Stimulated activated CD4-positive, alpha-beta T cell treated with anti-CD3 and anti-CD28 coated beads, Interleukin-4, amount 100 ng/mL, for 1 hour (primary cell): ENCODE results near the gene CD2AP.
"Not testable (repeated sequence)": the region's sequence is repeated elsewhere in the genome, so short reads cannot be mapped to it uniquely, and the experiment has no call there.

Experiments used
- DNase-seq: peaks from one replicate; pipeline ENCODE4 v3.0.0-alpha.2; 2020

CD2AP gene

GRCh38 chr6:47502920-47503319 lies 25.3 kb downstream of the CD2AP start:
- DNase-seq = no peak

GRCh38 chr6:47509937-47510336 lies 32.3 kb downstream of the CD2AP start:
- DNase-seq = no peak

GRCh38 chr6:47512872-47513271 lies 35.3 kb downstream of the CD2AP start:
- DNase-seq = no peak

- DNase-seq = no peak
Observed at GRCh38 chr6:47519279-47519678, 41.7 kb downstream of the CD2AP start.

GRCh38 chr6:47520282-47520681 lies 42.7 kb downstream of the CD2AP start:
- no peak for DNase-seq

DNA sequence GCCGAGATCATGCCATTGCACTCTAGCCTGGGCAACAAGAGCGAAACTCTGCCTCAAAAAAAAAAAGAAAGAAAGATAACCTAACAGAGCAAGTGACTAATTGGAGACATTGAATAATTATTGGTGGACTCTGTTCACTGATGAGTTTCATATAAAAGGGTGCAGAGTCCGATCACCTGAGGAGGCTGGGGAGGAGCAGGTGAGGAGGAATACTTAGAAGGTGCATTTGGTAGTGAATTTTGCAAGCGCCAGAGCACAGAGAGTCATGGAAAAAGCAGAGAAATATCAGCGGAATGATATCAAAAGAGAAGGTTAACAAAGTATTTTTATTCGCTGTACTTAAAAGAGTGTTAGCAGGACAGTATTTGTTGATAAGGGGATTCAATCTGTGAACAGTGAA lies 44.4 kb downstream of the CD2AP start:
- DNase-seq = no peak

DNA sequence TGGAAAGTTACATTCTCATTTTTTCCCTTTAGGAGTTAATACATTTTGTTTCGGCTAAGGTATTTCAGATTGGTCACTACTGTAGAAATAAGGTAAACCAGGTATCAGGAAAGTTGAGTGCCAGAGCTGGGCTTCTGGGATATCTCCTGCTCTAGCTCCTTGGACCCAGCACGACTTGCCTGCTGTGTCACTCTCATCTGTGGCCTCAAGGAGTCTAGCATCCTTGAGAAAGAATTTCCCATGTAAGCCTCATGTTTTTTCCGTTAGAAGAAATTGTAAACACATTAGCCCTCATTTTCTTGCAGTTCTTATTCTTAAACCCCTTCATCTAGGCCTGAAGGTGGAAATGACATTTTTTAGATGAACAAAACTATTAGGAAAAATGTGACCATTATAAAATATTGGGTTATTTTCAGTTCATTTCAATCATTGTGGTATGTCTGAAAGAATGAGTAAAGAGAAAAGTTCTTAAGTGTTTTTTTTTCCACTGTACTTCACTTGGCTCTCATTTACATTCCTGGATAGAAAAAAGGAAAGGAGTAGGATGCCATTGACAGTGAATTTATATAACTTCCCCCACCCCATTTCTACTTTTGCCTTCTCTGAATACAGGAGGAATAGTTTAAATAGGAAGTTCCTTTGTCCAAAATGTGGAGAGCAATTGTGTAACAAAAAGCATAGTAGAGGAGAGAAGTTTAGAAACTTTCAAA lies 46.7 kb downstream of the CD2AP start:
- DNase-seq = no peak

GRCh38 chr6:47525330-47526057 lies 47.9 kb downstream of the CD2AP start:
- DNase-seq = no peak

GRCh38 chr6:47527274-47527673 lies 49.7 kb downstream of the CD2AP start:
- no peak for DNase-seq

- no peak for DNase-seq
Observed at GRCh38 chr6:47529734-47530133, 52.1 kb downstream of the CD2AP start.

DNA sequence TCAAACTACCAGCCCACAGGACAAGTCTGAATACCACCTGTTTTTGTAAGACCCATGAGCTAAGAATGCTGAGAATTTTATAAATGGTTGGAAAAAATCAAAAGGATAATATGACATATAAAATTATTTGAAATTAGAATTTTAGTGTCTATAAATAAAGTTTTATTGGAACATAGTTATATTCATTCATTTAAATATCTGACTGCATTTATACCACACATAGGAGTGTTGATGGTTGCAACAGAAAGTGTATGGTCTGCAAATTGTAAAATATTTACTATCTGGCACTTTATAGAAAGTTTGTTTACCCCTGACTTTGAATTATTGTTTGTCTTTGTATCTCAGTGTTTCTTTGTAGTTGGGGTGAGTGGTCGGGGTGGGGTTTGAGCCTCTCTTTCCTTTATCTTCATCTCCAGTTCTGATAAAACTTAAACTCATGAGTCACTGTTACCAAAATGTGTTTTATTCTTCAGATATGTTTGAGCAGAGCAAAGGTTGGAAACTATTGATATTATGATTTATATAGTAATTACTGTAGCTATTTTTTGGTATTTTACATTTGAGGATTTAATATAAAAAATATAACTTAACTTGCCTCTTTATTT lies 55.5 kb downstream of the CD2AP start:
- DNase-seq = no peak

GRCh38 chr6:47534063-47534462 lies 56.5 kb downstream of the CD2AP start:
- no peak for DNase-seq

DNA sequence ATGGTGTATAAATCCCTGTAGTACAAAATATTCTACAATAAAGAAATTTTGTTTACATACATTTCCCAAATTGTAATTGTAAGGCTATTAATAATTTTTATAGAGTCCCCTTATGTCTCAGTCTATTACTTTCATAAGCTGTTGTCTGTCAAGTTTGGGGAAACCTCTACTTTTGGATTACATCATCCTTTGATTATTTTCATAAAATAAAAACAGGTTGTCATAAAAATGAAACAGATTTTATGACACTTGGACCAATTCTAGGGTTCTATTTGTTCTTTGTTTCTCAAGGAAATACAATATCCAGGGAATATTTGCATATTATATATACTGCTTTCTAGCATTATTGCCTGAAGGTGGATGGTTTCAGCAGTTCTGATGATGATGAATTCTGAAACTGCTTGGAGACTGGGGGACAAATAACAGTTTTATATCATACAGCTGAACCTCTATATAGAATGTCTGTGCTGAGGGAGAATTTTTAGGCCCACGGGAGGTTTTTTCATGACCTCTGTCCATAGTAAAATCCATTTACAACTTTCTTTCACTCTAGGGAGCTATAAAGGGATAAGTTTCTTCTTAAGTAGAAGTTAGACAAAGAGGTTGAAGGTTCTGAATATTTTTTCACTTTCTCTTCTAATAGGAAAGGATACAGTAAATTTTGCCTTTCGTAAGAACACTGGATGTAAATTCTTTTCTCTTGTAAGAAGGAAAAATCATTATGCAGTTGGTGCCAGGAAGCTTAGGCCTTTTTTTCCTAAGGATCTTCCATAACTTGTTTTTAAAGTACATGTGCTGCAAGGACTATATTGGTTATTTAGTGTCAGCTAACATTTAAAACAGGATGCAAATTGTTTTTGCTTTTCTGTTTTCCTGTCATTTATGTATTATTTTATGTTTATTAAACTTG lies 58.0 kb downstream of the CD2AP start:
- DNase-seq = no peak

GRCh38 chr6:47536816-47537401 lies 59.3 kb downstream of the CD2AP start:
- no peak for DNase-seq

DNA sequence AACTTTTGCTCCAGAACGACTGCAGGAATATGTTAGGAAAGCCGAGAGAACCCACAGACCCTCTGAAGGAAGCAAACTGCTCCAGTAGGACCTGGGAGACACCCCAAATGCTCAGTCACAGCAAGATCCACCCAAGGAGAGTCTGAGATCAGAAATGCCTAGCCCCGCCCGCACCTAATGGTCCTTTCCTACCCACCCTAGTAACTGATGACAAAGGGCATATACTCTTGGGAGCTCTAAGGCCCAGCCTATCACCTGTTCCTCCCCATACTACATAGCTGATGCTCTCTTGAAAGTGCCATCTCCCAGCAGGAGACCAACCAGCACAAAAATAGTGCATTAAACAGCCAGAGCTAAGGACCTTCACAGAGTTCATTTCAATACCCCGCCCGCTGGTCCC lies 67.6 kb downstream of the CD2AP start:
- no peak for DNase-seq

- DNase-seq = no peak
Observed at GRCh38 chr6:47551670-47552069, 74.1 kb downstream of the CD2AP start.

DNA sequence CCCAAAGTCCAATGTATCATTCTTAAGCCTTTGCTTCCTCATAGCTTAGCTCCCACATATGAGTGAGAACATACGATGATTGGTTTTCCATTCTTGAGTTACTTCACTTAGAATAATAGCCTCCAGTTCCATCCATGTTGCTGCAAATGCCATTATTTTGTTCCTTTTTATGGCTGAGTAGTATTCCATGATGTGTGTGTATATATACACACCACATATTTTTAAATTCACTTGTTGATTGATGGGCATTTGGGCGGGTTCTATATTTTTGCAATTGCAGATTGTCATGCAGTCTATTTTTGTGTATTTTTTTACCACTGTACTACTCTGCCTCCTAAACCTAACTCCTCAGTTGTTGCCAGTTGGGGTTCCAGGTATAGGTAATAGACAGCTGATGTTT lies 74.7 kb downstream of the CD2AP start:
- no peak for DNase-seq

- not testable (repeated sequence) for DNase-seq
Observed at GRCh38 chr6:47553243-47553642, 75.7 kb downstream of the CD2AP start.

DNA sequence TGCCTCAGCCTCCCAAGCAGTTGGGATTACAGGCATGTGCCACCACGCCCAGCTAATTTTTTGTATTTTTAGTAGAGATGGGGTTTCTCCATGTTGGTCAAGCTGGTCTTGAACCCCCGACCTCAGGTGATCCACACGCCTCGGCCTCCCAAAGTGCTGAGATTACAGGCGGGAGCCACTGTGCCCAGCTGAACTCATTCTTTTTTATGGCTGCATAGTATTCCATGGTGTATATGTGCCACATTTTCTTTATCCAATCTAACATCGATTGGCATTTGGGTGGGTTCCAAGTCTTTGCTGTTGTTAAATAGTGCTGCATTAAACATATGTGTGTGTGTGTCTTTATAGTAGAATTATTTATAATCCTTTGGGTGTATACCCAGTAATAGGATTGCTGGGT lies 78.9 kb downstream of the CD2AP start:
- DNase-seq = not testable (repeated sequence)

DNA sequence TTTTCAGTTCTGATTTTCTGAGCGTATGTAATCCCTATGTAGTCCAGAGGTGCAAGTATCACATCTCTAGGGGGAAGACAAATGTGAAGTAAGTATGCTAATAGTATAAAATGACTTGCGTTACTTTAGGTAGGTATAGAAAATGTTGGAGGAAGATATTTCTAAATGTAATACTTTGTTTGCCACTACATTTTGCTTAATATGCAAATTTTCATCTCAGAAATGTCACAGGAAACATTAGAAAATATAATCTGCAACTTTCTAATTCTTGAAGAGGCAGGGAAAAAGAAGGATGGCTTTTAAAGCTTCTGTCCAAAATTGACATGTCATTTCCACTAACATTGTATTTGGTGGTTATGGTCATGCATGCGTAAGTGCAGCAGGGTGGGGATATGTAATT lies 85.6 kb downstream of the CD2AP start:
- DNase-seq = no peak

GRCh38 chr6:47566602-47567001 lies 89.0 kb downstream of the CD2AP start:
- not testable (repeated sequence) for DNase-seq

DNA sequence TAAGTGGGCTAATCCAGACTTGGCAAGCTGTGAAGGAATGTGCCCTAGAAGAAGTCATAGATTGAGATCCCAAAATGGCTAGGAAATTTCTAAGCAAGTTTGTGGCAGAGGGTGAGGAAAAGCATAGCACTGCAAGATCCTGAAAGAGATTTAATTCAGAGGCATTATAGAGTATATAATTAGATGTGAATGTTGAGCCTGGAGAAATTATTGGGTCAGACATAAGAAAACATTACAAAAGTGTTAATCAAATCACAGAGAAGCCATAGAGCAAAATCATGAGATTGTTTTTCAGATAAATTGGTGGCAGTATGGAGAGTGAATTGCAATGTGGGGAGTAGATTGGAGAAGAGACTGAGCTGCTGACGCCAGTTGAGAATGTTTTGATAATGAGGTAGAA lies 90.0 kb downstream of the CD2AP start:
- DNase-seq = no peak

DNA sequence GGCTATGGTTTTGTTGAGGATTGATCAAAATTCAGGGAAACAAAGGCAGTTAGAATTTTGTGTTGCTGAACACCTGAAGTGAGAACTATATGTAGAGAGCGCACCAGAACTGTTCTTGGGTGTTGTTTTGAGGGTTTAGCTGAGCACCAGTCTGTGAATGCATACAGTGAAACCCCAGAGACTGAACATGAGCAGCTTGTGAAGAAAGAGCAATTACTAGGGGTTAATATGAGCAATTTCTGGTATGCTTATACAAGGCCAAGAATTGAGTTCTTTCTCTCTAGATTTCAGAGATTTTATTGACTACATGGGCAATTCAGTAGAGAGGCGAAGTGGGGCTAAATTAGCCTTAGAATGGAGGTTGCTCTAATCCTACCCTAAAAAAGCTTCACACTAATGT lies 93.9 kb downstream of the CD2AP start:
- DNase-seq = no peak
